ENCODE data around the gene LTN1. TPM values are rescaled to one million over a fixed set of nuclear protein-coding genes. Genes with fewer than 3 reads are reported as not detected.

Gene LTN1
- polyA plus RNA-seq, 2 of the 4 experiments (the other 2 are of a cell fraction), result 6.9 to 12.3 TPM

- Histone ChIP-seq H3K4me1 (0 out of 3 replicates have a peak, but pooled peaks cover 3% of the 10 kb centered on the region), H3K4me2 (peak overlapping the region; percentile 77), H3K9me3 (no peaks in the 10 kb centered on the region), H3K4me3 (peak overlapping the region; percentile 51), H3K27ac (peak overlapping the region; percentile 85 to 98)
- ChIA-PET CTCF (no interaction called here), POLR2A (interaction anchor here (0.7 kb wide), 2 partner anchors 118 to 305 kb away, joined by 3 read pairs; no protein-coding TSS in a partner anchor)
- 22% methylated on average over 3 of the region's 3 CpGs for WGBS (ENCODE audit: missing lambda C conversion rate)
- ATAC-seq (peak in 1 of 2 experiments; percentile 60; a peak in 3 of 6 replicates), FAIRE-seq (no peak), DNase-seq (ENCODE audit: low read depth in 1 of 2, low spot score in 1 of 2) (no peak)
- TF ChIP-seq HOXA7 (CRISPR knock-in tag; IDR thresholded peaks at IDR 0.05) (no peak), ATOH8 (CRISPR knock-in tag; IDR thresholded peaks at IDR 0.05; ENCODE audit: low read depth) (no peak), JUN (IDR thresholded peaks at IDR 0.05) (no peak), RARB (CRISPR knock-in tag; IDR thresholded peaks at IDR 0.05) (no peak), E2F6 (IDR thresholded peaks at IDR 0.05; ENCODE audit: borderline replicate concordance, low read depth) (no peak), KDM5A (IDR thresholded peaks at IDR 0.05) (no peak), JUNB (IDR thresholded peaks at IDR 0.05) (no peak), SMC3 (IDR thresholded peaks at IDR 0.05) (no peak), CHD4 (IDR thresholded peaks at IDR 0.05; ENCODE audit: borderline replicate concordance) (no peak), HOXB13 (CRISPR knock-in tag; IDR thresholded peaks at IDR 0.05; ENCODE audit: low read depth) (no peak), EP300 (IDR thresholded peaks at IDR 0.05) (no peak)
Measured at GRCh38 chr21:28884481-28884880, 108.2 kb downstream of the LTN1 start.

GRCh38 chr21:28883931-28884330 is 108.7 kb downstream of the LTN1 start:
- CTCF ChIA-PET, result no interaction called here
- FAIRE-seq (no peak), DNase-seq (ENCODE audit: low read depth in 1 of 2, low spot score in 1 of 2) (no peak), ATAC-seq (no peak)
- Histone ChIP-seq H3K4me1 (0 out of 3 replicates have a peak, but pooled peaks cover 3% of the 10 kb centered on the region), H3K4me2 (peak overlapping the region; percentile 77), H3K27ac (no peak overlapping the region), H3K4me3 (peak overlapping the region; percentile 51; the same call in 1 of the 3 replicates), H3K9me3 (no peaks in the 10 kb centered on the region)
- TF ChIP-seq REST (IDR thresholded peaks at IDR 0.05) (no peak), CHD2 (IDR thresholded peaks at IDR 0.05; ENCODE audit: low read length, partially characterized antibody) (no peak), POLR2A (IDR thresholded peaks at IDR 0.05; ENCODE audit: low read length) (no peak), ZFP36 (IDR thresholded peaks at IDR 0.05; ENCODE audit: borderline replicate concordance, partially characterized antibody) (no peak), ATOH8 (CRISPR knock-in tag; IDR thresholded peaks at IDR 0.05; ENCODE audit: low read depth) (no peak), CTCF (IDR thresholded peaks at IDR 0.05) (no peak), ELK1 (IDR thresholded peaks at IDR 0.05; ENCODE audit: low read depth, low read length) (no peak), MYC (IDR thresholded peaks at IDR 0.05; ENCODE audit: borderline replicate concordance, low read length) (no peak), NPAS2 (CRISPR knock-in tag; IDR thresholded peaks at IDR 0.05; ENCODE audit: borderline replicate concordance) (no peak), CHD4 (IDR thresholded peaks at IDR 0.05; ENCODE audit: borderline replicate concordance) (no peak), ZC3H11A (IDR thresholded peaks at IDR 0.05) (no peak), CBX8 (IDR thresholded peaks at IDR 0.05) (no peak), RNF2 (IDR thresholded peaks at IDR 0.05; ENCODE audit: borderline replicate concordance, low read depth) (no peak), MAZ (IDR thresholded peaks at IDR 0.05; ENCODE audit: borderline replicate concordance, low read depth, low read length) (no peak), RFX5 (IDR thresholded peaks at IDR 0.05) (no peak), SMC3 (IDR thresholded peaks at IDR 0.05) (no peak), EHF (CRISPR knock-in tag; IDR thresholded peaks at IDR 0.05) (no peak), HMGXB4 (CRISPR knock-in tag; IDR thresholded peaks at IDR 0.05; ENCODE audit: borderline replicate concordance) (no peak), RARB (CRISPR knock-in tag; IDR thresholded peaks at IDR 0.05) (no peak), NFE2L2 (conservative IDR thresholded peaks at IDR 0.05; ENCODE audit: low read length) (no peak)
- POLR2A ChIA-PET, result no interaction called here

Data from A549 (cell line).